Breast epithelium (tissue), 4 donors: ENCODE measurements around the gene PPP1R3A. TPM values are rescaled to one million over a fixed set of nuclear protein-coding genes. Genes with fewer than 3 reads are reported as not detected.

Experiments
- DNase-seq, 2 donors: peaks; one replicate each; pipeline ENCODE4 v3.0.0-alpha.2; 2019; ENCODE audit warnings: low spot score in 2 of 2
- H3K27ac ChIP-seq, 2 donors: fragments of 200-600 bp; sonication (generic) in 1 of 2; one replicate each; pipeline ENCODE4 v1.5.1; 2016 to 2019; ENCODE audit warnings: mild to moderate bottlenecking in 1 of 2
- H3K27me3 ChIP-seq, 2 donors: fragments of 200-600 bp; sonication (generic) in 1 of 2; one replicate each; pipeline versions ENCODE4 v1.5.1 to v1.6.0; 2017 to 2019; ENCODE audit warnings: control low read depth in 1 of 2, mild to moderate bottlenecking in 1 of 2
- H3K36me3 ChIP-seq: fragments of 200-600 bp; one replicate; pipeline ENCODE4 v1.5.1; 2019
- H3K4me1 ChIP-seq, 2 donors: fragments of 200-600 bp; sonication (generic); one replicate each; pipeline ENCODE4 v1.5.1; 2016 to 2019; ENCODE audit warnings: control low read depth in 1 of 2
- H3K4me3 ChIP-seq, 3 donors: fragments of 200-600 bp; sonication (generic); 1 replicate in 2 of 3; 2 replicates in 1 of 3; pipeline ENCODE4 v1.5.1; 2016 to 2019; ENCODE audit warnings: mild to moderate bottlenecking in 3 of 3, moderate library complexity in 2 of 3
- H3K9me3 ChIP-seq, 2 donors: fragments of 200-600 bp; sonication (generic) in 1 of 2; one replicate each; pipeline ENCODE4 v1.5.1; 2016 to 2019; ENCODE audit warnings: control low read depth in 1 of 2
- CTCF ChIP-seq, 3 donors: fragments of 450-650 bp; IDR thresholded peaks; one replicate each; pipeline ENCODE4 v1.5.1; 2016 to 2017; ENCODE audit warnings: antibody characterized with exemption in 3 of 3, mild to moderate bottlenecking in 3 of 3, moderate library complexity in 3 of 3
- POLR2A ChIP-seq: fragments of 450-650 bp; IDR thresholded peaks from one replicate; pipeline ENCODE4 v1.6.1; 2016; ENCODE audit warnings: antibody characterized with exemption, mild to moderate bottlenecking, moderate library complexity
- POLR2AphosphoS5 ChIP-seq, 3 donors: sonication (generic); formaldehyde crosslinking; IDR thresholded peaks; one replicate each; pipeline ENCODE4 v1.6.1; 2017; ENCODE audit warnings: antibody characterized with exemption in 3 of 3
- intact Hi-C: fragments of 100-400 bp; cut with DNase I; formaldehyde crosslinking; loops from one replicate; pipeline ENCODE4 v1.15.1; 2023; ENCODE audit warnings: low total_unique reads
- total RNA-seq, 3 donors: library from RNA; depleted of rRNA; stranded (reverse); fragments of >200 nt; gene quantifications; one replicate each; pipeline ENCODE4 v1.1.0, GENCODE V29; 2016

Gene PPP1R3A
- total RNA-seq, 3 donors from 2014 or later = not detected

- H3K9me3 ChIP-seq = no peaks in the 10 kb centered on the region
- TF ChIP-seq CTCF (IDR thresholded peaks at IDR 0.05) (no peak), POLR2AphosphoS5 (IDR thresholded peaks at IDR 0.05) (no peak)
- H3K4me3 ChIP-seq = no peak overlapping the region
- DNase-seq = no peak
- H3K27ac ChIP-seq = no peak overlapping the region
- no peaks in the 10 kb centered on the region for H3K4me1 ChIP-seq
- intact Hi-C loops = no loop called here
- H3K36me3 ChIP-seq = no peaks in the 10 kb centered on the region
- H3K27me3 ChIP-seq = no peaks in the 10 kb centered on the region
Observed at GRCh38 chr7:113912876-113913275, 5.9 kb downstream of the PPP1R3A start.

GRCh38 chr7:113907617-113908016 is 11.2 kb downstream of the PPP1R3A start:
- no peaks in the 10 kb centered on the region for H3K27me3 ChIP-seq
- no peaks in the 10 kb centered on the region for H3K36me3 ChIP-seq
- no peak for DNase-seq
- H3K27ac ChIP-seq = no peak overlapping the region
- no peaks in the 10 kb centered on the region for H3K9me3 ChIP-seq
- no peaks in the 10 kb centered on the region for H3K4me1 ChIP-seq
- no peak overlapping the region for H3K4me3 ChIP-seq
- TF ChIP-seq POLR2AphosphoS5 (IDR thresholded peaks at IDR 0.05) (no peak), POLR2A (no peak), CTCF (IDR thresholded peaks at IDR 0.05) (no peak)
- intact Hi-C loops = no loop called here

GRCh38 chr7:113904521-113904920 is 14.3 kb downstream of the PPP1R3A start:
- no peaks in the 10 kb centered on the region for H3K36me3 ChIP-seq
- H3K27ac ChIP-seq = no peak overlapping the region

GRCh38 chr7:113892818-113893217 is 26.0 kb downstream of the PPP1R3A start:
- H3K4me1 ChIP-seq = no peaks in the 10 kb centered on the region
- H3K4me3 ChIP-seq = no peak overlapping the region
- no peaks in the 10 kb centered on the region for H3K9me3 ChIP-seq
- intact Hi-C loops = no loop called here
- H3K36me3 ChIP-seq = no peaks in the 10 kb centered on the region
- no peaks in the 10 kb centered on the region for H3K27me3 ChIP-seq
- no peak for TF ChIP-seq CTCF (IDR thresholded peaks at IDR 0.05)
- no peak overlapping the region for H3K27ac ChIP-seq
- no peak for DNase-seq

More at GRCh38 chr7:113904521-113904920, 14.3 kb downstream of the PPP1R3A start:
- Histone ChIP-seq H3K4me3 (no peak overlapping the region), H3K27me3 (no peaks in the 10 kb centered on the region), H3K9me3 (no peaks in the 10 kb centered on the region), H3K4me1 (no peaks in the 10 kb centered on the region)
- intact Hi-C loops = no loop called here
- no peak for DNase-seq
- TF ChIP-seq CTCF (IDR thresholded peaks at IDR 0.05) (no peak), POLR2A (no peak), POLR2AphosphoS5 (IDR thresholded peaks at IDR 0.05) (no peak)

GRCh38 chr7:113891828-113892227 is 27.0 kb downstream of the PPP1R3A start:
- Histone ChIP-seq H3K9me3 (no peaks in the 10 kb centered on the region), H3K36me3 (no peaks in the 10 kb centered on the region), H3K27me3 (no peaks in the 10 kb centered on the region), H3K27ac (no peak overlapping the region), H3K4me1 (no peaks in the 10 kb centered on the region), H3K4me3 (no peak overlapping the region)
- DNase-seq = no peak
- TF ChIP-seq POLR2AphosphoS5 (IDR thresholded peaks at IDR 0.05) (no peak), CTCF (IDR thresholded peaks at IDR 0.05) (no peak), POLR2A (no peak)
- intact Hi-C loops = no loop called here
